IPS DF 6.9 (cell line): ENCODE measurements around the gene KCNQ1OT1.

Source experiments
- DNase-seq: peaks from one replicate; pipeline ENCODE4 v3.0.0-alpha.2; 2013; ENCODE audit warnings: low read depth, low spot score
- H3K27ac ChIP-seq: one replicate; pipeline ENCODE4 v1.5.1; 2013; ENCODE audit warnings: low read length, control low read depth
- H3K27me3 ChIP-seq: 2 replicates; pipeline ENCODE4 v1.6.1; 2013; ENCODE audit warnings: mild to moderate bottlenecking, low read length; ENCODE audit not compliant: control insufficient read depth, insufficient read depth
- H3K36me3 ChIP-seq: 2 replicates; pipeline ENCODE4 v1.6.1; 2013; ENCODE audit warnings: low read length; ENCODE audit not compliant: control insufficient read depth, insufficient read depth
- H3K4me1 ChIP-seq: 2 replicates; pipeline ENCODE4 v1.6.1; 2013; ENCODE audit warnings: low read length; ENCODE audit not compliant: control insufficient read depth, insufficient read depth
- H3K4me3 ChIP-seq: 2 replicates; pipeline ENCODE4 v1.5.1; 2013; ENCODE audit warnings: mild to moderate bottlenecking, low read length
- H3K9me3 ChIP-seq: 2 replicates; pipeline ENCODE4 v1.6.1; 2013; ENCODE audit warnings: low read length, inconsistent platforms; ENCODE audit not compliant: control insufficient read depth, insufficient read depth
- WGBS: extraction: QIAGEN DNeasy Blood & Tissue Kit; methylation state at CpG from one replicate; pipeline ENCODE4 v1.1.7; 2013; ENCODE audit warnings: mixed read lengths, missing lambda C conversion rate; ENCODE audit not compliant: insufficient read length, insufficient coverage; 5-methylcytosine and 5-hydroxymethylcytosine counted together

The KCNQ1OT1 gene

DNA sequence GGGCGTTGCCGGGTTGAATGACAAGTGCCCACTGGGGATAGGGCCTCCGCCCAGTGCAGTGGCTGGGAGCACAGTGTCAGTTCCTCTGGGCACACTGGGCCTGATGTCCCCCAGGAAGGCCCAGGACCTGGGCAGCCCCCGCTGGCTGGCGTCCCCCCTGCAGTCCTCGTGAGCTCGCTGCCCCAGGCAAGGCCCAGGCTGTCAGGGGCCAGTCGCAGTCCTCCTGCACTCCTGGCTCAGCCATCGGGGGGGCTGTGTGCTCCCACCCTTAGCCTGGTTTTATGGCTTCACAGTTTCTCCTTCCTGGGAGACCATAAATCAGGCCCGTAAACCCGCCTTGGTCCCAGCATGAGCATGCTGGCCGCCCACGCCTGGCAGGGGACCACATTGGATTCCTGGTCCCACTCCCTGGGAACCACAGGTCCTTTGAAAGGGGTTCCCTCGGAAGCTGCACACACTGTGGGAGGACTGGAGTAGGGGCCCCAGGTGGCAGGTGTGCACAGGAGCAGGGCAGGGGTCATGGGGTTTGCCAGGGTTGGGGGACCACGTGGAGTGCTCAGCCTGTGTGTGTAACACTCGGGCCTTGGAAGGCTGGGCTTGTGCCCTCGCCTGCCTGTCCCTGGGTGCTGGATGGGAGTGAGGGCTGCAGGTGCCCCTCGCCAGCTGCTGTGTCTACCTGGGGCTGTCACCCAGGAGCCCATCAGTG, 113.6 kb downstream of the KCNQ1OT1 start:
- Histone ChIP-seq H3K36me3 (no peaks in the 10 kb centered on the region), H3K4me3 (no peak overlapping the region), H3K27ac (no peak overlapping the region), H3K4me1 (no peaks in the 10 kb centered on the region; the same call in 1 of the 2 replicates), H3K9me3 (no peaks in the 10 kb centered on the region), H3K27me3 (peaks cover 28% of the 10 kb centered on the region)
- no CpG with 5 or more reads among the region's 18 CpGs for WGBS
- no peak for DNase-seq

DNA sequence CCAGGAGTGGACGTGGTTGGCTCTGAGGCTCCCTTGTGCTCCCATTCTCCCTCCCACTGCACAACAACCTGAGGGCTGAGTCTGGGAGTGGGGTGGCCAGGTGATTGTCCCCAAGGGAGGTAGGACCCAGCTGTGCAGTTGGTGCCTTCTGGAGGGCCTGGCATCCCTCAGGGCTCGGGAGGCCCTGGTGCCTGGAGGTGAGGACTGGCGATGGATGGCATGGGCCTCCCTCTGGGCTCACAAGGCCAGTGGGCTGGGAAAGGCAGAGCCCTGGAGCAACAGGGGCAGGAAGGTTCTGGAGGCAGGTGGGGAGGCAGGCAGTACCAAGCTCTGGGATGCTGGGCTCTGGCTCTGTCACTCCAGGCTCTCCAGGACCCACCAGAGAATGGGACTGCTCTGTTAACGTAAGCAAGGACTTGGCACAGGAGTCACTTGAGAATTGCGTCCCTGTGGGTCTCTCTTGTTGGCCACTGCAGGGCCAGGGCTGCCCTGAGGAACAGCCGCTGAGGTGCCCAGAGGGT, 114.2 kb downstream of the KCNQ1OT1 start:
- Histone ChIP-seq H3K36me3 (no peaks in the 10 kb centered on the region), H3K4me3 (no peak overlapping the region), H3K9me3 (no peaks in the 10 kb centered on the region), H3K4me1 (no peaks in the 10 kb centered on the region), H3K27me3 (peaks cover 23% of the 10 kb centered on the region), H3K27ac (no peak overlapping the region)
- no peak for DNase-seq
- no CpG with 5 or more reads among the region's 6 CpGs for WGBS

DNA sequence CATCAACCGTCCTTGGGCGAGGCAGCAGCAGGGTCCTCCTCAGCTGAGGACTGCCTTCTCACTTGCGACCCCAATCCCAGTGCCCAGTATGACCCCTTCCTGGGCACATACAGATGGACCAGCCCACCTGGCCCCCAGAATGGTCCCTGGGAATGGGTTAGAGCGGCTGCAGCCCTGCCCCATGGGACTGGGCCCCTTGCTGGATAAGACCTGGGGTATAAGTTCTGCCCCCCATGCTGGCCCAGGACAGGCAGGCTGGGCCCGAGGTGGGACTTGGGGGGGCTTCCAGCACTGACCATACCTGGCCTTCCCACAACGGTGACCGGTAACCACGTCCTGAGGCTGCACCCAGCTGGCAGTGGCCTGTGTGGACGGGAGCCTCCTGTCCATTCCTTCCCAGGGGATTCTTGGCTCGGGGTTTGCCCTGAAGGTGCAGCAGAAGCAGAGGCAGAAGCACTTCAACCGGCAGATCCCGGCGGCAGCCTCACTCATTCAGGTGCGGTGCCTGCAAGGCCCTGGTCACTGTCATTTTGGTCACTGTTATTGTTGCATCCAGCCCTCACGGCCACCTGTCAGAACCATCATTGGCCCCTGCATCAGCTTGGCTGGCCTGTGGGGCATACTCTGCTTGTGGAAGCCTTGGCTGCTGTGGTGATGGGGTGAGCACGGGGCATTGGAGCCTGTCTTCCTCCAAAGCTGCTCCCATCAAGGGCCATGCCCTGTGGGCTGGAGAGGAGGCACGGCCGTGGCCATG, 114.8 kb downstream of the KCNQ1OT1 start:
- no CpG with 5 or more reads among the region's 18 CpGs for WGBS
- H3K27ac ChIP-seq = no peak overlapping the region
- H3K27me3 ChIP-seq = peaks cover 17% of the 10 kb centered on the region
- no peak overlapping the region for H3K4me3 ChIP-seq
- no peaks in the 10 kb centered on the region for H3K9me3 ChIP-seq
- no peaks in the 10 kb centered on the region for H3K4me1 ChIP-seq
- no peaks in the 10 kb centered on the region for H3K36me3 ChIP-seq
- DNase-seq = no peak

DNA sequence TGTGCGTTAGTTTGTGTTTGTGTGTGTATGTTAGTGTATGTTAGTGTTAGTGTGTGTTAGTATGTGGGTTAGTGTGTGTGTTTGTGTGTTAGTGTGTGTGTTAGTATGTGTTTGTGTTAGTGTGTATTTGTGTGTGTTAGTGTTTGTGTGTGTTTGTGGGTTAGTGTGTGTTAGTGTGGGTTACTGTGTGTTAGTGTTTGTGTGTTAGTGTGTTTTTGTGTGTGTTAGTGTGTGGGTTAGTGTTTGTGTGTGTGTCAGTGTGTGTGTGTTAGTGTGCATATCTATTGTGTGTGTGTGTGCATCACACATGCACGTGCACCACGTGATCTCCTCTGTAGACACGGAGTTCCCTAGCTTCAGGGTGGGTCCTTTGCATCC, 115.4 kb downstream of the KCNQ1OT1 start:
- Histone ChIP-seq H3K9me3 (no peaks in the 10 kb centered on the region), H3K36me3 (no peaks in the 10 kb centered on the region), H3K27ac (no peak overlapping the region), H3K4me3 (no peak overlapping the region), H3K27me3 (peaks cover 14% of the 10 kb centered on the region), H3K4me1 (peaks cover 1% of the 10 kb centered on the region; the same call in 1 of the 2 replicates)
- no peak for DNase-seq
- 100% methylated on average over 1 of the region's 4 CpGs for WGBS

- no peaks in the 10 kb centered on the region for H3K36me3 ChIP-seq
- WGBS = no CpG with 5 or more reads among the region's 6 CpGs
- peaks cover 14% of the 10 kb centered on the region for H3K27me3 ChIP-seq
- no peak for DNase-seq
- H3K4me3 ChIP-seq = no peak overlapping the region
- peaks cover 3% of the 10 kb centered on the region; the same call in 1 of the 2 replicates for H3K4me1 ChIP-seq
- H3K27ac ChIP-seq = no peak overlapping the region
- no peaks in the 10 kb centered on the region for H3K9me3 ChIP-seq
Measured at GRCh38 chr11:2583605-2583958, 116.2 kb downstream of the KCNQ1OT1 start.

DNA sequence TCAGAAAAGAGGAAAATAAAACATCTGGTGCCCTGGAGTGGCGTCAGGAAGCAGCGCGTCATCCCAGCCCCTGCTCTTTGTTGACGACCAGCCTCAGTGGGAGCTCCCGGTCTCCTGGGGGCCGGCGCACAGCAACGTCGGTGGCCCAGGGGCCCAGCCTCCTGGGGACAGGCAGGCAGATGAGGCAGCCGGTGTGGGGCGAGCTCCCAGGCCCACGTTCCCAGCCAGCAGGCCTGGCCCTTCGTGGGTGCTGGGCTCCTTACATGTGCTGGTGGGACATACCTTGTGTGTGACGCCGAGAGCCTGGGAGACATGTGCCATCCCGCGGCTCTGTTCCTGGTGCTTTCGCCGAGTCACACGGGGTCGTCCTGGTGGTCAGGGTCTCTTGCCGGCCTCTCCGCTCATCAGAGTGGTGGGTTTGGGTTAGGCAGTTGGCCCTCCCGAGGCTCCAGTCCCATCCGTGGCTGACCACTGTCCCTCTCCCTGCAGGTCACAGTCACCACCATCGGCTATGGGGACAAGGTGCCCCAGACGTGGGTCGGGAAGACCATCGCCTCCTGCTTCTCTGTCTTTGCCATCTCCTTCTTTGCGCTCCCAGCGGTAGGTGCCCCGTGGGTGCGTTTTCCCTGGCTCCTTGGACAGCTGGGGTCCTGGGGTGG, 116.7 kb downstream of the KCNQ1OT1 start:
- no peak for DNase-seq
- no peak overlapping the region for H3K4me3 ChIP-seq
- no peak overlapping the region for H3K27ac ChIP-seq
- no peaks in the 10 kb centered on the region for H3K9me3 ChIP-seq
- H3K27me3 ChIP-seq = peaks cover 14% of the 10 kb centered on the region
- no CpG with 5 or more reads among the region's 33 CpGs for WGBS
- H3K4me1 ChIP-seq = peaks cover 3% of the 10 kb centered on the region; the same call in 1 of the 2 replicates
- no peaks in the 10 kb centered on the region for H3K36me3 ChIP-seq

DNA sequence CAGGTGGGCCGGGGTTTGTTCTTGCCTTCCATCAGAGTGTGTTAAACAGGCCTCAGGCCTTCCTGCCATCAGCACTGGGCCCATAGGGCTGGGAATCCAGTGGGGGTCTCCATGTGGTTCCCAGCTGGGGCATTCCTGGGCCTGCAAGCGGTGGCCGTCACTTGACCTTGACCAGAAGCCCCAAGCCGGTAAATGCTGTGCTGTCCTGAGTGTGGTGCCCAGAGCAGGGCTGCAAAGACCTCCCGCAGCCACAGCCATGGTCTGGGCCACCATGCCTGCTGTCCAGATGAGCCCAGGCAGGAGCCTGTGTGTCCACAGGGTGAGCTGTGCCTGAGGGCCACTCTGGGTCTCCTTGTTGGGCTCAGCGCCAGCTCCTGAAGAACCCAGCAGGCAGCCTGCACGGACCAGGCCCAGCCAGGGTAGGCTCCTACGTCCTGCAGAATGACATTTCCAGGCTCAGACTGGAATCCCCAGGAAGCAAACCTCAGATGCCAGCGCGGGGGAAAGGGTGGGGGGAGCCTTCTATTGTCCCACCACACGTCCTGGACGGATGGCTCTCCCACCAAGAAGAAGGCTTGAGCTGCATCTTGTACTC, 117.3 kb downstream of the KCNQ1OT1 start:
- no CpG with 5 or more reads among the region's 12 CpGs for WGBS
- no peak overlapping the region for H3K27ac ChIP-seq
- H3K9me3 ChIP-seq = no peaks in the 10 kb centered on the region
- no peaks in the 10 kb centered on the region for H3K36me3 ChIP-seq
- peaks cover 14% of the 10 kb centered on the region for H3K27me3 ChIP-seq
- H3K4me3 ChIP-seq = no peak overlapping the region
- no peak for DNase-seq
- peaks cover 3% of the 10 kb centered on the region; the same call in 1 of the 2 replicates for H3K4me1 ChIP-seq

- no CpG with 5 or more reads among the region's 23 CpGs for WGBS
- H3K36me3 ChIP-seq = no peaks in the 10 kb centered on the region
- H3K9me3 ChIP-seq = no peaks in the 10 kb centered on the region
- H3K4me3 ChIP-seq = no peak overlapping the region
- no peak overlapping the region for H3K27ac ChIP-seq
- peaks cover 16% of the 10 kb centered on the region for H3K27me3 ChIP-seq
- DNase-seq = no peak
- H3K4me1 ChIP-seq = peaks cover 4% of the 10 kb centered on the region; the same call in 1 of the 2 replicates
Measured at GRCh38 chr11:2581931-2582350, 117.9 kb downstream of the KCNQ1OT1 start.

- H3K36me3 ChIP-seq = no peaks in the 10 kb centered on the region
- H3K27ac ChIP-seq = no peak overlapping the region
- no peak for DNase-seq
- peaks cover 4% of the 10 kb centered on the region; the same call in 1 of the 2 replicates for H3K4me1 ChIP-seq
- H3K4me3 ChIP-seq = no peak overlapping the region
- peaks cover 16% of the 10 kb centered on the region for H3K27me3 ChIP-seq
- WGBS = no CpG with 5 or more reads among the region's 22 CpGs
- H3K9me3 ChIP-seq = no peaks in the 10 kb centered on the region
Measured at GRCh38 chr11:2581151-2581930, 118.5 kb downstream of the KCNQ1OT1 start.
